WI38 (cell line): ENCODE data around the gene TRIM37.
"Not testable (repeated sequence)": the region's sequence is repeated elsewhere in the genome, so short reads cannot be mapped to it uniquely, and the experiment has no call there.

ENCODE experiments used
- H3K4me3 ChIP-seq: 2 replicates; pipeline ENCODE4 v1.5.1; 2011; ENCODE audit warnings: low read depth, mild to moderate bottlenecking, control low read depth, low read length
- TF ChIP-seq, protein P1 (sequence below): IDR thresholded peaks from 2 replicates; pipeline ENCODE4 v1.5.1; 2012; ENCODE audit warnings: low read depth, mild to moderate bottlenecking, control low read depth, low read length

Gene TRIM37

DNA sequence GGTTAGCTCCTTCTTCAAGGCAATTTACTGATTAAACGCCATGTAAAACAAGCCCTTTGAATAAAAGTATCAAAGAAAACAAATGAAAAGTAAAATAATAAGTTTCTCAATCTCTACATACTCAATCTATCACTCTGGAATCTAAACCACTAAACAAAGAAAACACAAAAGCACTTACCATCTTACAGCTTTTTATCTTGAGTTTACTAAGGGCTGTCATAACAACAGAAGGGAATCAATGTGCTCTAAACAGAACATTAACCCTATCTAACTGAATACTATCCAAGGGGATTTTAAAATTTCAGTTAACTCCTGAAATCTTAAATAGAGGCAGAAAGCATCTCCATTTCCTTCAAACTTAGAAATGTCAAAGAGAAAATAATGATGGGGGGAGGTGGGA is 44.9 kb upstream of the TRIM37 start:
- H3K4me3 ChIP-seq: no peak overlapping the region; the same call in 1 of the 2 replicates
- TF ChIP-seq, protein P1, sequence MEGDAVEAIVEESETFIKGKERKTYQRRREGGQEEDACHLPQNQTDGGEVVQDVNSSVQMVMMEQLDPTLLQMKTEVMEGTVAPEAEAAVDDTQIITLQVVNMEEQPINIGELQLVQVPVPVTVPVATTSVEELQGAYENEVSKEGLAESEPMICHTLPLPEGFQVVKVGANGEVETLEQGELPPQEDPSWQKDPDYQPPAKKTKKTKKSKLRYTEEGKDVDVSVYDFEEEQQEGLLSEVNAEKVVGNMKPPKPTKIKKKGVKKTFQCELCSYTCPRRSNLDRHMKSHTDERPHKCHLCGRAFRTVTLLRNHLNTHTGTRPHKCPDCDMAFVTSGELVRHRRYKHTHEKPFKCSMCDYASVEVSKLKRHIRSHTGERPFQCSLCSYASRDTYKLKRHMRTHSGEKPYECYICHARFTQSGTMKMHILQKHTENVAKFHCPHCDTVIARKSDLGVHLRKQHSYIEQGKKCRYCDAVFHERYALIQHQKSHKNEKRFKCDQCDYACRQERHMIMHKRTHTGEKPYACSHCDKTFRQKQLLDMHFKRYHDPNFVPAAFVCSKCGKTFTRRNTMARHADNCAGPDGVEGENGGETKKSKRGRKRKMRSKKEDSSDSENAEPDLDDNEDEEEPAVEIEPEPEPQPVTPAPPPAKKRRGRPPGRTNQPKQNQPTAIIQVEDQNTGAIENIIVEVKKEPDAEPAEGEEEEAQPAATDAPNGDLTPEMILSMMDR: no peak

DNA sequence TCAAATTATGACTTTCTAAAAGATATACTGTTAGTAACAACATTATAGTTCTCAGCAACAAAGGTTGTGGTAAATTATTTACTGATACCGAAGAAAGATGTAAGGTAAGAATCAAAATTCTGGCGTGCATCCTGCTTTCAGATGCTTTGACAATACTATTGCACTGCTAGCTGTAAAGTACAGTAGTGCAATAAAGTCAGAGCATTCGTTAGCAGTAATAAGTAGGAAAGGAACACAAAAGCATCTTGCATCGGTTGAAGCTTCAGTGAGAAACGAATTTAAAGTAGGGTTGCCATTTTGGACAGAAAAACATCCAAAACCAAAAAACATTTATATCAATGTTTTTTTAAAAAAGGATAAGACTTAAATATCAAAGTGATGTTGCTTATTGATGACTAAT is 44.3 kb upstream of the TRIM37 start:
- TF ChIP-seq, protein P1: no peak
- no peak overlapping the region for H3K4me3 ChIP-seq

DNA sequence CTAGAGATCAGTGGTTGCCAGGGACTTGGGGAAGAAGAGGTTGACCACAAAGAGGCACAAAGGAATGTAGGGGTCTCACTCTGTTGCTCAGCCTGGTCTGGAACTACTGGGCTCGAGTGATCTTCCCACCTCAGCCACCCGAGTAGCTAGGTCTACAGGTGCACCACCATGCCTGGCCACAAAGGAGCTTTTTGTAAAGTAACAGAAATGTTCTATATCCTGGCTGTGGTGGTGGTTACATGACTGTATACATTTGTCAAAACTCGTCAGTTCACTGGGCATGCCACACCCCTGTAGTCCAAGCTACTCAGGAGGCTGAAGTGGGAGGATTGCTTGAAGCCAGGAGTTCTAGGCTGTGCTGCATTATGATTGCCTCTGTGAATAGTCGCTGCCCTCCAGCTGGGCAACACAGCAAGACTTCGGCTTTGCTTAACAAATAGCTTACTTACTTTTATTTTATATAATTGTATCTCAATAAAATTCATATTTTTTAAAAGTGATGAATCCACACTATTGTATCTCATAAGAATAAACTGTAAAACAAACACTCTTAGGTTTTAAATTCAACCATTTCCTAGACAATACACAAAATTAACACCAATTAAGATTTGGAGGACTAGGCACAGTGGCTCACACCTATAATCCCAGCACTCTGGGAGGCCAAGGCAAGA is 43.3 kb upstream of the TRIM37 start:
- no peak overlapping the region for H3K4me3 ChIP-seq
- TF ChIP-seq, protein P1: no peak

DNA sequence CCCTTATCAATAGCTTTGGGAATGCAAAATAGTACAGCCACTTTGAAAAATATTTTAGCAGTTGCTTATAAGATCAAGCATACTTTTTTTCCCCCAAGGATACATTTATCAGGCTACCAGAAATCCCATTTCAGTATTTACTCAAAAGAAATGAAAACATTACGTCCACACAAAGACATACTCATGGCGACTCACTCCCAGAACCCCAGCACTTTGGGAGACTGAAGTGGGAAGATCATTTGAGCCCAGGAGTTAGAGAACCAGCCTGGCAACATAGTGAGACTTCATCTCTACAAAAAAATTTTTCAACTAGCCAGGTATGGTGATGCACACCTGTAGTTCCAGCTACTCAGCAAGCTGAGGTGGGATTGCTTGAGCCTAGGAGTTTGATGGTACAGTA is 42.4 kb upstream of the TRIM37 start:
- H3K4me3 ChIP-seq: no peak overlapping the region
- TF ChIP-seq, protein P1: no peak

DNA sequence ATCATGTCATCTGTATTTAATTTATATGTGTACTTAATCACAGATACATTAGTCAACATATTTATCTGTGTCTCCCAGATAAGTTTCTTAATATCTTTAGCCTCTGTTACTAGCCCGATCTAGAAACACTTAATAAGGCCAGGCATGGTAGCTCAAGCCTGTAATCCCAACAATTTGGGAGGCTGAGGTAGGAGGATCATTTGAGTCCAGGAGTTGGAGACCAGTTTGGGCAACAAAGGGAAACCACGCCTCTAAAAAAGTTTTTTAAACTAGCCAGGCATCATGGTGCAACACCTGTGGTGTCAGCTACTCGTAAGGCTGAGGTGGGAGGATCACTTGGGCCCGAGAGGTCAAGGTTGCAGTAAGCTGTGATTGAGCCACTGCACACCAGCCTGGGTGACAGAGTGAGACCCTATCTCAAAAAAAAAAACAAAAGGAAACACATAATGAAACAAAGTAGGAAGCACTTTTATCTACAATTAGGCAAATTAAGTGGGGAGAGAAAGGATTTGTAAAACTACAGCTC is 39.0 kb upstream of the TRIM37 start:
- H3K4me3 ChIP-seq: no peak overlapping the region
- TF ChIP-seq, protein P1: no peak

DNA sequence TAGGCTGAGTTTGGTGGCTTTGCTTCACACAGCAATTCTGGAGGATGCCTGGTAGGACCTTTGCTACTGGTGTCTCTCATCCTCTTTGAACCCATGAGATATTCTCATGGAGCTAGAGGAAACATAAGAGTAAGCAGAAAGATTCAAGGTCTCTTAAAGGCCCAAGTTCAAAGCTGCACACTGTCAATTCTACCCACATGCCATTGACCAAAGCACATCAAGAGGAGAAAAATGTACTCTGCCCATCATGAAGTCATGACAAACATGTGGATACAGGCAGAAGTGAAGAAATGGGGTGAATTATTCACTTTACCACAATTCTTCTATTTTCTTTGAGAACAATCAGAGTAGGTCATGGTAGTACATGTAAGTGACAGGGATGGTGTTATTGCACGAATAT is 35.2 kb upstream of the TRIM37 start:
- TF ChIP-seq, protein P1: no peak
- H3K4me3 ChIP-seq: no peak overlapping the region

- TF ChIP-seq, protein P1: no peak
- H3K4me3 ChIP-seq: no peak overlapping the region
Measured at GRCh38 chr17:59139939-59140338, 33.3 kb upstream of the TRIM37 start.

DNA sequence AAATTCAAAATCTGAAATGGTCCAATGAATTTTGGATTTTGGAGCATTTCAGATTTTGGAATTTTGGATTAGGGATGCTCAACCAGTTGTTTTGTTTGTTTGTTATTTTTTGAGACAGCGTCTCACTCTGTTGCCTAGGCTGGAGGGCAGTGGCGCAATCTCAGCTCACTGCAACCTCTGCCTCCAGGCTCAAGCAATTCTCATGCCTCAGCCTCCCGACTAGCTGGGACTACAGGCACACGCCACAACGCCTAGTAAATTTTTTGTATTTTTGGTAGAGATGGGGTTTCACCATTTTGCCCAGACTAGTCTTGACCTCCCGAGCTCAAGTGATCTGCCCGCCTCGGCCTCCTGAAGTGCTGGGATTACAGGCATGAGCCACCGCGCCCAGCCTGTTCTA is 31.7 kb upstream of the TRIM37 start:
- not testable (repeated sequence) for H3K4me3 ChIP-seq
